ENCODE results near the gene COL24A1. TPM values are rescaled to one million over a fixed set of nuclear protein-coding genes. Genes with fewer than 3 reads are reported as not detected.

The COL24A1 gene
- total and polyA plus RNA-seq, 2 of the 8 experiments (the other 6 are each of a cell fraction or from before 2014, with no cell fraction given) = 0.23 to 1.1 TPM

GRCh38 chr1:86105533-86105866 is 51.1 kb downstream of the COL24A1 start:
- H3K14ac ChIP-seq (ENCODE audit: insufficient read length) = no peak overlapping the region
- DNase-seq (ENCODE audit: low read depth in 1 of 2, low spot score in 2 of 2) (no peak), FAIRE-seq (no peak)
- H2BK15ac ChIP-seq (ENCODE audit: low read length) = no peak overlapping the region
- H3K56ac ChIP-seq (replicated peaks; ENCODE audit: insufficient read length, low read depth, low read length) = no peak overlapping the region
- no peaks in the 10 kb centered on the region for H3K27me3 ChIP-seq (replicated peaks in 1 of 4; ENCODE audit: control insufficient read depth in 3 of 4, extremely low read depth in 1 of 4, insufficient read depth in 3 of 4, low read length in 3 of 4)
- H3K4me1 ChIP-seq (replicated peaks in 1 of 4; ENCODE audit: control insufficient read depth in 3 of 4, insufficient read depth in 4 of 4, low read length in 3 of 4) = peaks cover 0 to 6% (median 2%) of the 10 kb centered on the region in 4 experiments; a peak in 4 of 7 replicates
- no peak overlapping the region for H3K4me3 ChIP-seq (ENCODE audit: extremely low read depth in 1 of 4, insufficient read depth in 2 of 4, low read depth in 3 of 4, low read length in 4 of 4)
- no peak overlapping the region for H4K5ac ChIP-seq (ENCODE audit: insufficient read length, low read depth, low read length)
- H4K8ac ChIP-seq (ENCODE audit: extremely low read depth, insufficient read depth, low read length) = no peak overlapping the region
- no peak overlapping the region for H3K18ac ChIP-seq (ENCODE audit: extremely low read depth, low read length)
- ChIA-PET POLR2A (ENCODE audit: partially characterized antibody) (no interaction called here), CTCF (ENCODE audit: partially characterized antibody) (no interaction called here)
- H2BK12ac ChIP-seq (ENCODE audit: low read depth, low read length) = 0 out of 2 replicates have a peak overlapping the region, but pooled peaks have one; percentile 5
- no peaks in the 10 kb centered on the region for H4K20me1 ChIP-seq (replicated peaks in 1 of 2; ENCODE audit: control insufficient read depth in 1 of 2, insufficient read depth in 2 of 2, low read length in 2 of 2)
- H3K79me2 ChIP-seq (ENCODE audit: control insufficient read depth in 1 of 2, insufficient read depth in 2 of 2, low read length in 2 of 2) = no peaks in the 10 kb centered on the region
- no peak overlapping the region for H2AFZ ChIP-seq (ENCODE audit: low read length)
- peaks cover 0 to 4% of the 10 kb centered on the region in 2 experiments; a peak in 1 of 4 replicates for H3K9me3 ChIP-seq (ENCODE audit: insufficient read depth in 2 of 2, low read depth in 1 of 2, low read length in 1 of 2)
- H3K36me3 ChIP-seq (ENCODE audit: control insufficient read depth in 2 of 4, insufficient read depth in 4 of 4, low read length in 3 of 4) = no peaks in the 10 kb centered on the region
- no peak overlapping the region for H3K4me2 ChIP-seq (ENCODE audit: insufficient read depth in 1 of 2, low read depth in 2 of 2, low read length in 2 of 2)
- H3K9ac ChIP-seq (replicated peaks in 1 of 4; ENCODE audit: extremely low read depth in 1 of 4, low read depth in 3 of 4, low read length in 3 of 4) = no peak overlapping the region
- H3K4ac ChIP-seq (replicated peaks; ENCODE audit: insufficient read length, low read depth, low read length) = no peak overlapping the region
- TF ChIP-seq CTBP2 (IDR thresholded peaks at IDR 0.05; ENCODE audit: borderline replicate concordance, insufficient read depth, insufficient read length, low read length) = no peak
- TF ChIP-seq JUND (IDR thresholded peaks at IDR 0.05; ENCODE audit: low read length) = no peak
- TF ChIP-seq RXRA (IDR thresholded peaks at IDR 0.05; ENCODE audit: insufficient read depth, low read depth, low read length) = no peak
- no peak for TF ChIP-seq POLR2A (IDR thresholded peaks at IDR 0.05; ENCODE audit: control extremely low read depth in 1 of 2, low read depth in 2 of 2, low read length in 2 of 2)
- no peak for TF ChIP-seq ZNF274 (IDR thresholded peaks at IDR 0.05; ENCODE audit: borderline replicate concordance, extremely low read depth, low read length)
- TF ChIP-seq RFX5 (IDR thresholded peaks at IDR 0.05; ENCODE audit: borderline replicate concordance, low read depth, low read length) = no peak
- no peak for TF ChIP-seq JUN (IDR thresholded peaks at IDR 0.05; ENCODE audit: low read depth, low read length)
- no peak overlapping the region for H2BK120ac ChIP-seq (replicated peaks; ENCODE audit: low read depth, low read length)
- H3K79me1 ChIP-seq (ENCODE audit: low read depth, low read length) = no peaks in the 10 kb centered on the region
- no peak overlapping the region for H4K91ac ChIP-seq (replicated peaks; ENCODE audit: insufficient read length, low read length)
- H3K23me2 ChIP-seq (ENCODE audit: low read depth, low read length) = no peaks in the 10 kb centered on the region
- no peak overlapping the region for H2BK5ac ChIP-seq (ENCODE audit: low read depth, low read length)
- no peak overlapping the region for H3K23ac ChIP-seq (ENCODE audit: insufficient read length)
- H2BK20ac ChIP-seq (ENCODE audit: low read length) = no peak overlapping the region
- H3K27ac ChIP-seq (ENCODE audit: low read depth, low read length) = no peak overlapping the region
- WGBS, 2 experiments (ENCODE audit: extremely low coverage in 1 of 2, insufficient coverage in 1 of 2, insufficient read length in 1 of 2, insufficient replicate concordance in 2 of 2, low coverage in 1 of 2, low lambda C conversion rate in 2 of 2, missing lambda C conversion rate in 1 of 2) = 94% methylated on average over 2 of the region's 2 CpGs; no CpG with 5 or more reads in 1 of the 2 experiments
- H2AK5ac ChIP-seq (ENCODE audit: low read depth, low read length) = no peak overlapping the region

Measured in H1 (cell line).